PC-3 (cell line): ENCODE results near the gene UFD1.

Experiments
- EZH2 ChIP-seq: fragments of 300-600 bp; sonication (generic); IDR thresholded peaks from one replicate; pipeline ENCODE4 v1.6.1; 2017; ENCODE audit warnings: antibody characterized with exemption, mild to moderate bottlenecking, low read length; ENCODE audit not compliant: unreplicated experiment
- EZH2phosphoT487 ChIP-seq: fragments of 300-600 bp; sonication (generic); IDR thresholded peaks from 2 replicates; pipeline ENCODE4 v1.6.1; 2018; ENCODE audit warnings: mild to moderate bottlenecking, antibody characterized with exemption, low read length, borderline replicate concordance
- TF ChIP-seq, protein P1 (sequence below): fragments of 300-600 bp; sonication (generic); conservative IDR thresholded peaks from 2 replicates; pipeline ENCODE4 v1.5.1; 2017; ENCODE audit warnings: antibody characterized with exemption, low read depth, mild to moderate bottlenecking, low read length

DNA sequence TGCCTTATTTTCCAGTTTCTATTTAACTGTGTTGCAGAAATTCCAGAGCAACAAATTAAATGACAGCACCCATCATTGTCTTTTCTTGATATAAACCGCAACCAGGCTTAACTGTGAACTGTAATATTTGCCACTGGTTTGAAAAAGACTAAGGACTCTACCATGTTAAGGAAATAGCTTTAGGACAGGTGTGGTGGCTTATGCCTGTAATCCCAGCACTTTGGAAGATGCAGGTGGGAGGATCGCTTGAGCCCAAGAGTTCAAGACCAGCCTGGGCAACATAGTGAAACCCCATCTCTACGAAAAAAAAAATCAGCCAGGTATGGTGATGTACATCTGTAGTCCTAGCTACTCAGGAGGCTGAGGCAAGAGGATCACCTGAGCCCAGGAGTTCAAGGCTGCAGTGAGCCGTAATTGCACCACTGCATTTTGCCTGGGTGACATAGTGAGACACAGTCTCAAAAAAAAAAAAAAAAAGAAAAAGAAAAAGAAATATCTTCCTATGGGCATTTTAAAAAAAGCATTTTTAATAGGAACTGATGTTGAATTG lies 76.3 kb downstream of the UFD1 start:
- TF ChIP-seq EZH2 = no peak
- TF ChIP-seq, protein P1, sequence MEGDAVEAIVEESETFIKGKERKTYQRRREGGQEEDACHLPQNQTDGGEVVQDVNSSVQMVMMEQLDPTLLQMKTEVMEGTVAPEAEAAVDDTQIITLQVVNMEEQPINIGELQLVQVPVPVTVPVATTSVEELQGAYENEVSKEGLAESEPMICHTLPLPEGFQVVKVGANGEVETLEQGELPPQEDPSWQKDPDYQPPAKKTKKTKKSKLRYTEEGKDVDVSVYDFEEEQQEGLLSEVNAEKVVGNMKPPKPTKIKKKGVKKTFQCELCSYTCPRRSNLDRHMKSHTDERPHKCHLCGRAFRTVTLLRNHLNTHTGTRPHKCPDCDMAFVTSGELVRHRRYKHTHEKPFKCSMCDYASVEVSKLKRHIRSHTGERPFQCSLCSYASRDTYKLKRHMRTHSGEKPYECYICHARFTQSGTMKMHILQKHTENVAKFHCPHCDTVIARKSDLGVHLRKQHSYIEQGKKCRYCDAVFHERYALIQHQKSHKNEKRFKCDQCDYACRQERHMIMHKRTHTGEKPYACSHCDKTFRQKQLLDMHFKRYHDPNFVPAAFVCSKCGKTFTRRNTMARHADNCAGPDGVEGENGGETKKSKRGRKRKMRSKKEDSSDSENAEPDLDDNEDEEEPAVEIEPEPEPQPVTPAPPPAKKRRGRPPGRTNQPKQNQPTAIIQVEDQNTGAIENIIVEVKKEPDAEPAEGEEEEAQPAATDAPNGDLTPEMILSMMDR = no peak
- no peak for TF ChIP-seq EZH2phosphoT487
